Upper lobe of left lung (tissue), 6 donors: ENCODE results near the gene ATP10A. TPM values are rescaled to one million over a fixed set of nuclear protein-coding genes. Genes with fewer than 3 reads are reported as not detected.
A peak's percentile ranks its signal among the peaks of the same experiment; 100 is the strongest.

ENCODE experiments used
- ATAC-seq, 2 donors: fragments of 200-7000 bp; cut with Tn5 transposase; one replicate each; pipeline ENCODE4 v1.9.1; 2022; ENCODE audit warnings: mild to moderate bottlenecking in 2 of 2, moderate library complexity in 2 of 2; ENCODE audit not compliant: low FRiP score in 2 of 2
- DNase-seq, 2 donors: peaks; one replicate each; pipeline ENCODE4 v3.0.0-alpha.2; 2019 to 2020
- H3K27ac ChIP-seq, 4 donors: fragments of 200-600 bp; sonication (generic); one replicate each; pipeline ENCODE4 v1.5.1; 2016 to 2019
- H3K27me3 ChIP-seq, 4 donors: fragments of 200-600 bp; sonication (generic); one replicate each; pipeline ENCODE4 v1.5.1; 2017 to 2019
- H3K36me3 ChIP-seq, 4 donors: fragments of 200-600 bp; sonication (generic); one replicate each; pipeline ENCODE4 v1.5.1; 2016 to 2019
- H3K4me1 ChIP-seq, 4 donors: fragments of 200-600 bp; sonication (generic); one replicate each; pipeline ENCODE4 v1.5.1; 2018 to 2019
- H3K4me3 ChIP-seq, 4 donors: fragments of 200-600 bp; sonication (generic); one replicate each; pipeline ENCODE4 v1.5.1; 2017 to 2019; ENCODE audit warnings: mild to moderate bottlenecking in 2 of 4, moderate library complexity in 1 of 4
- H3K9me3 ChIP-seq, 4 donors: fragments of 200-600 bp; sonication (generic); one replicate each; pipeline ENCODE4 v1.5.1; 2018 to 2019
- EP300 ChIP-seq, 4 donors: sonication (generic); formaldehyde crosslinking; IDR thresholded peaks; one replicate each; pipeline ENCODE4 v1.5.1; 2017; ENCODE audit warnings: antibody characterized with exemption in 4 of 4, control low read depth in 2 of 4
- POLR2A ChIP-seq, 4 donors: fragments of 450-650 bp; IDR thresholded peaks; one replicate each; pipeline ENCODE4 v1.5.1; 2016 to 2017; ENCODE audit warnings: antibody characterized with exemption in 4 of 4, mild to moderate bottlenecking in 2 of 4
- POLR2AphosphoS5 ChIP-seq, 2 donors: sonication (generic); formaldehyde crosslinking; IDR thresholded peaks; one replicate each; pipeline ENCODE4 v1.5.1; 2017; ENCODE audit warnings: antibody characterized with exemption in 2 of 2
- WGBS, 2 donors: methylation state at CpG; one replicate each; pipeline ENCODE4 v1.1.5; 2017 to 2018; 5-methylcytosine and 5-hydroxymethylcytosine counted together
- total RNA-seq, 6 donors: library from RNA; depleted of rRNA in 4 of 6; stranded (reverse); fragments of >200 nt in 4 of 6; gene quantifications; one replicate each; pipeline versions ENCODE4 v1.1.0 to v1.2.1, GENCODE V29; 2016 to 2021
- TF ChIP-seq, protein P1 (sequence below), 6 experiments: fragments of 450-650 bp in 4 of 6; fragments of 200-600 bp in 2 of 6; sonication (generic) in 2 of 6; IDR thresholded peaks; one replicate each; pipeline ENCODE4 v1.5.1; 2016 to 2019; ENCODE audit warnings: antibody characterized with exemption in 6 of 6
- donor health status: DM: no; HTN: no; CAD: no; lungs with moderate emphysema.
- donor health status: DM: no; HTN: yes; CAD: no; lungs with severe emphysema.

ATP10A gene
- total RNA-seq, 6 donors from 2014 or later = 17.8 to 62.4 (median 32.3) TPM

DNA sequence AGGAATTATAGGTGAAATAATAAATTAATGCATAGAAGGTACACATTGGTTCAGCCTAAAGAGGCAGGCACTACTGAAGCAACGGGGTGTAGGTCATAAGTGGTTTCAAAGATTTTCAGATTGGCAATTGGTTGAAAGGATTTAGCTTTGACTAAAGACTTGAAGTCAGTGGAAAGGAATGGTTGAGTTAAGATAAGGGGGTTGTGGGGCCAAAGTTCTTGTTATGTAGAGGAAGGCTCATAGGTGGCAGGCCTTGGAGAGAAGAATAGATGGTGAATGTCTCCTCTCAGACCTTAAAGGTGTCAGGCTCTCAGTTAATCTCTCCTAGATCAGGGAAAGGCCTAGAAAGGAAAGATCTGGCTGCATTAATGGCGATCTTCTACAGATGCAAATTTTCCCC is 209.8 kb downstream of the ATP10A start:
- no peak overlapping the region for H3K27ac ChIP-seq
- H3K9me3 ChIP-seq = no peaks in the 10 kb centered on the region
- WGBS, 2 donors = 83 to 90% methylated on average over 2 of the region's 2 CpGs
- TF ChIP-seq, protein P1, sequence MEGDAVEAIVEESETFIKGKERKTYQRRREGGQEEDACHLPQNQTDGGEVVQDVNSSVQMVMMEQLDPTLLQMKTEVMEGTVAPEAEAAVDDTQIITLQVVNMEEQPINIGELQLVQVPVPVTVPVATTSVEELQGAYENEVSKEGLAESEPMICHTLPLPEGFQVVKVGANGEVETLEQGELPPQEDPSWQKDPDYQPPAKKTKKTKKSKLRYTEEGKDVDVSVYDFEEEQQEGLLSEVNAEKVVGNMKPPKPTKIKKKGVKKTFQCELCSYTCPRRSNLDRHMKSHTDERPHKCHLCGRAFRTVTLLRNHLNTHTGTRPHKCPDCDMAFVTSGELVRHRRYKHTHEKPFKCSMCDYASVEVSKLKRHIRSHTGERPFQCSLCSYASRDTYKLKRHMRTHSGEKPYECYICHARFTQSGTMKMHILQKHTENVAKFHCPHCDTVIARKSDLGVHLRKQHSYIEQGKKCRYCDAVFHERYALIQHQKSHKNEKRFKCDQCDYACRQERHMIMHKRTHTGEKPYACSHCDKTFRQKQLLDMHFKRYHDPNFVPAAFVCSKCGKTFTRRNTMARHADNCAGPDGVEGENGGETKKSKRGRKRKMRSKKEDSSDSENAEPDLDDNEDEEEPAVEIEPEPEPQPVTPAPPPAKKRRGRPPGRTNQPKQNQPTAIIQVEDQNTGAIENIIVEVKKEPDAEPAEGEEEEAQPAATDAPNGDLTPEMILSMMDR (IDR thresholded peaks at IDR 0.05) = no peak
- TF ChIP-seq POLR2A (IDR thresholded peaks at IDR 0.05) = no peak
- no peak for TF ChIP-seq EP300 (IDR thresholded peaks at IDR 0.05)
- TF ChIP-seq POLR2AphosphoS5 (IDR thresholded peaks at IDR 0.05) = no peak
- no peaks in the 10 kb centered on the region for H3K36me3 ChIP-seq
- H3K27me3 ChIP-seq = no peaks in the 10 kb centered on the region
- no peak for DNase-seq
- H3K4me1 ChIP-seq = no peaks in the 10 kb centered on the region
- H3K4me3 ChIP-seq = no peak overlapping the region
- ATAC-seq = no peak

DNA sequence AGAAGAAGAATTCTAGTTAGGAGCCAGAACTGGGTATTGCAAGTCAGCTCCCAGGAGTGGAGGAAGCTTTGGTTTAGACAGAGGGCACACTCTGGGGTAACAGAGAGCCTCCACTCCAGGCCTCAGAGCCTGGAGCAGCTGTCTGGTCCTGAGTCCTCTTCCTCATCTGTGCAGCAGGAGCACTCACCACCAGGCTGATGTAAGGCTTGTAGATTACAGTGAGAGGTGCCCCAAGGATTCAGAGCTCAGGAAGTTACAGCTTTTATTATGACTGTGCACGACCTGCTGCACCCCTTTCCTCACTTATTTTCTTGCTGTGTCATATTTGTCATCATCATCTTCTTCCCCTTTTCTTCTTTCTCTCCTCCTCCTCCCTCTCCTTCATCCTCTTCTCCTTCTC is 210.4 kb downstream of the ATP10A start:
- TF ChIP-seq, protein P1 (IDR thresholded peaks at IDR 0.05) = no peak
- TF ChIP-seq POLR2AphosphoS5 (IDR thresholded peaks at IDR 0.05) (no peak), EP300 (IDR thresholded peaks at IDR 0.05) (no peak), POLR2A (IDR thresholded peaks at IDR 0.05) (no peak)
- Histone ChIP-seq H3K36me3 (no peaks in the 10 kb centered on the region), H3K27me3 (no peaks in the 10 kb centered on the region), H3K4me1 (no peaks in the 10 kb centered on the region), H3K27ac (no peak overlapping the region), H3K4me3 (no peak overlapping the region), H3K9me3 (no peaks in the 10 kb centered on the region)
- ATAC-seq (no peak), DNase-seq (no peak)
- WGBS, 2 donors = 32 to 42% methylated on average over 1 of the region's 1 CpG

DNA sequence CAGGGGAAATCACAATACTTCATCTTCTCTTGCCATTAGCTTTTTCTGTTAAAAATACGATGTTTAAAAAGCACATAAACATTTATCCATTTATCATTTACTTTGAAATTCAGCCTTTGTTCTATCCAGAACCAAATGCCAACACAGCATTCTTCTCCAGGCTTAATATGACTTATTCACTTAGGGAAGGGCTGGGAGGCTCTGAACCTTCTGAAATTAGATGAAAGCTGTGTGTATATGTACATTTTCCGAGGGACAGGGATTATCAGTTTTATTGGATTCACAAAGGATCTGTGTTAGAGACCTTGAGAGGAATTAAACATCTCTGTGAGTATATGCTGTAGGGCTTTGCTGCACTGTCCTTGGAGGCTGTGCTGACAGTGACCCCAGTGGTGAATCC is 213.7 kb downstream of the ATP10A start:
- Histone ChIP-seq H3K9me3 (no peaks in the 10 kb centered on the region), H3K36me3 (no peaks in the 10 kb centered on the region), H3K27ac (no peak overlapping the region), H3K27me3 (no peaks in the 10 kb centered on the region), H3K4me1 (no peaks in the 10 kb centered on the region), H3K4me3 (no peak overlapping the region)
- ATAC-seq (no peak), DNase-seq (no peak)
- TF ChIP-seq POLR2AphosphoS5 (IDR thresholded peaks at IDR 0.05) (no peak), EP300 (IDR thresholded peaks at IDR 0.05) (no peak), POLR2A (IDR thresholded peaks at IDR 0.05) (no peak)
- TF ChIP-seq, protein P1 (IDR thresholded peaks at IDR 0.05) = no peak
- WGBS, 2 donors = 66 to 73% methylated on average over 2 of the region's 2 CpGs

DNA sequence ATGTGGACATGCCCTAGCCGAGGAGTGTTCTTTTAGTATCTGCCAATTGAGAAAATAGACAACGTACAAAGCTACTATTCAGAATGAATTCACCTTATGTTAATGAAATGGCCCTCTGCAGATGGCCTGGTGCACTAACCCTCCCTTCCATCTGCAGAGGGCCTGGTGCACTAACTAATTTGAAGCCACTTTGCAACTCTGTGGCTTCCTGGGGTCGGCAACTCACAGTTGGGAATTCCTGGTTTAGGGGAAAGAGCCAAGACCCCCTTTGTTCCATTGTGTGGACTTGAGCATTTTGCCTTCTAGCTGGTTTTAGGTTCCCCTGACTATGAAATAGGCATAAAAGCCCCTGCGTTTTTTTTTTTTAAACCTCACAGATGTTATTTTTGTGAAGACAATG is 220.0 kb downstream of the ATP10A start:
- no peak overlapping the region for H3K27ac ChIP-seq
- WGBS, 2 donors = 57 to 67% methylated on average over 4 of the region's 4 CpGs
- DNase-seq = no peak
- no peak overlapping the region for H3K4me3 ChIP-seq
- no peak for TF ChIP-seq POLR2A (IDR thresholded peaks at IDR 0.05)
- no peak for TF ChIP-seq EP300 (IDR thresholded peaks at IDR 0.05)
- no peak for TF ChIP-seq POLR2AphosphoS5 (IDR thresholded peaks at IDR 0.05)
- TF ChIP-seq, protein P1 (IDR thresholded peaks at IDR 0.05) = no peak
- H3K9me3 ChIP-seq = no peaks in the 10 kb centered on the region
- no peaks in the 10 kb centered on the region for H3K27me3 ChIP-seq
- no peaks in the 10 kb centered on the region for H3K36me3 ChIP-seq
- H3K4me1 ChIP-seq = peaks cover 0 to 13% (median 5%) of the 10 kb centered on the region in 4 donors
- no peak for ATAC-seq

DNA sequence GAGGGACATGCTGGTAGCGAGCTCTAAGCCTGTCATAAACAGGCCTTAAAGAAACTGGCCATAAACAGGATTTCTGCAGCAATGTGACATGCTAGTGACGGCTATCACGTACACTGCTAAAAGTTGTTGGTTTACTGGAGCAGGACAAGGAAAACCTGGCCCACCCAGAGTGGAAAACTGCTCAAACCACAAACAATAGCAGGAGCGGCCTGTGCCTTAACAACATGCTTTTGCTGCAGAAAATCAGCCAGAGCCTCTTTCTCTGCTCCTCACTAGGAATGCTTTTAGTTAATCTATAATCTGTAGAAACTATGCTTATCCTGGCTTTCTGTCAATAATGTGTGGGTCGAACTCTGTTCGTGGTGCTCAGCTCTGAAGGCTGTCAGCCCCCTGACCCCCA is 221.4 kb downstream of the ATP10A start:
- DNase-seq (no peak), ATAC-seq (no peak)
- H3K9me3 ChIP-seq = no peaks in the 10 kb centered on the region
- H3K36me3 ChIP-seq = no peaks in the 10 kb centered on the region
- 45 to 51% methylated on average over 6 of the region's 6 CpGs for WGBS, 2 donors
- H3K4me3 ChIP-seq = no peak overlapping the region
- H3K4me1 ChIP-seq = peaks cover 0 to 13% (median 5%) of the 10 kb centered on the region in 4 donors
- H3K27ac ChIP-seq = peak overlapping the region in 2 of 4 donors; percentile 30 to 35
- no peaks in the 10 kb centered on the region for H3K27me3 ChIP-seq
- no peak for TF ChIP-seq POLR2A (IDR thresholded peaks at IDR 0.05)
- no peak for TF ChIP-seq POLR2AphosphoS5 (IDR thresholded peaks at IDR 0.05)
- TF ChIP-seq EP300 (IDR thresholded peaks at IDR 0.05) = no peak
- TF ChIP-seq, protein P1 (IDR thresholded peaks at IDR 0.05) = no peak
